Endothelial cell of umbilical vein (primary cell): ENCODE measurements around the gene SEMA6A.

Experiments
- MAX ChIP-seq: IDR thresholded peaks from 2 replicates; pipeline ENCODE4 v1.6.1; 2011; ENCODE audit not compliant: insufficient read depth, insufficient read length
- POLR2AphosphoS5 ChIP-seq: IDR thresholded peaks from 2 replicates; pipeline ENCODE4 v1.6.1; 2012; ENCODE audit warnings: low read depth, mild to moderate bottlenecking, control low read depth, low read length, moderate library complexity; ENCODE audit not compliant: insufficient read depth

- TF ChIP-seq POLR2AphosphoS5 (no peak), MAX (no peak)
Measured at GRCh38 chr5:116532762-116533525, 41.7 kb downstream of the SEMA6A start.
